Common myeloid progenitor, CD34-positive (primary cell): ENCODE results near the gene C1orf74.

Experiments used
- CTCF ChIA-PET: fragments of 350-600 bp; sonication (Branson Sonifier 250); formaldehyde crosslinking; loops from one replicate; lab custom pipeline; 2021; ENCODE audit warnings: antibody characterized with exemption; lab: Charles Lee
- POLR2A ChIA-PET: fragments of 350-600 bp; sonication (Branson Sonifier 250); formaldehyde crosslinking; loops from one replicate; lab custom pipeline; 2021; ENCODE audit warnings: antibody characterized with exemption; lab: Charles Lee
- DNase-seq, 3 donors: peaks; one replicate each; pipeline versions ENCODE4 v3.0.0 to v3.0.0-alpha.2; 2013
- H3K27ac ChIP-seq, 2 experiments: 1 replicate in 1 of 2; 2 replicates in 1 of 2; pipeline ENCODE4 v1.7.0; 2013; ENCODE audit warnings: inconsistent platforms in 2 of 2, low read length in 2 of 2, mild to moderate bottlenecking in 2 of 2, low read depth in 1 of 2, moderate library complexity in 1 of 2; ENCODE audit not compliant: severe bottlenecking in 2 of 2, insufficient read depth in 1 of 2, poor library complexity in 1 of 2
- H3K27me3 ChIP-seq, 5 experiments: replicated peaks in 2 of 5; 1 replicate in 3 of 5; 2 replicates in 2 of 5; pipeline versions ENCODE4 v1.6.1 to v1.7.0; 2013; ENCODE audit warnings: low read length in 4 of 5, mild to moderate bottlenecking in 2 of 5, moderate library complexity in 2 of 5, inconsistent platforms in 1 of 5; ENCODE audit not compliant: insufficient read depth in 5 of 5, control insufficient read depth in 4 of 5
- H3K36me3 ChIP-seq, 4 experiments: 1 replicate in 2 of 4; 2 replicates in 2 of 4; pipeline versions ENCODE4 v1.6.1 to v1.7.0; 2013; ENCODE audit warnings: low read length in 3 of 4, control low read depth in 1 of 4, mild to moderate bottlenecking in 1 of 4; ENCODE audit not compliant: control insufficient read depth in 4 of 4, insufficient read depth in 4 of 4
- H3K4me1 ChIP-seq, 4 experiments: 1 replicate in 3 of 4; 2 replicates in 1 of 4; pipeline versions ENCODE4 v1.6.1 to v1.7.1; 2013; ENCODE audit warnings: low read length in 3 of 4, mild to moderate bottlenecking in 3 of 4, control low read depth in 1 of 4, inconsistent platforms in 1 of 4, moderate library complexity in 1 of 4; ENCODE audit not compliant: control insufficient read depth in 4 of 4, insufficient read depth in 4 of 4; ENCODE audit errors: control extremely low read depth in 1 of 4
- H3K4me3 ChIP-seq, 7 experiments: 1 replicate in 4 of 7; 2 replicates in 3 of 7; pipeline versions ENCODE4 v1.5.1 to v1.7.0; 2013; ENCODE audit warnings: mild to moderate bottlenecking in 7 of 7, low read length in 6 of 7, moderate library complexity in 6 of 7, inconsistent platforms in 2 of 7, low read depth in 2 of 7, control low read depth in 1 of 7; ENCODE audit not compliant: insufficient read depth in 4 of 7, control insufficient read depth in 1 of 7; ENCODE audit errors: extremely low read depth in 1 of 7
- H3K9me3 ChIP-seq, 5 experiments: 1 replicate in 4 of 5; 2 replicates in 1 of 5; pipeline versions ENCODE4 v1.6.1 to v1.7.1; 2013; ENCODE audit warnings: low read length in 4 of 5, mild to moderate bottlenecking in 2 of 5, inconsistent platforms in 1 of 5, low read depth in 1 of 5, moderate library complexity in 1 of 5; ENCODE audit not compliant: control insufficient read depth in 4 of 5, insufficient read depth in 2 of 5; ENCODE audit errors: control extremely low read depth in 1 of 5
- WGBS: methylation state at CpG from one replicate; pipeline ENCODE4 v1.1.5; 2013; ENCODE audit not compliant: insufficient coverage; 5-methylcytosine and 5-hydroxymethylcytosine counted together

The C1orf74 gene

DNA sequence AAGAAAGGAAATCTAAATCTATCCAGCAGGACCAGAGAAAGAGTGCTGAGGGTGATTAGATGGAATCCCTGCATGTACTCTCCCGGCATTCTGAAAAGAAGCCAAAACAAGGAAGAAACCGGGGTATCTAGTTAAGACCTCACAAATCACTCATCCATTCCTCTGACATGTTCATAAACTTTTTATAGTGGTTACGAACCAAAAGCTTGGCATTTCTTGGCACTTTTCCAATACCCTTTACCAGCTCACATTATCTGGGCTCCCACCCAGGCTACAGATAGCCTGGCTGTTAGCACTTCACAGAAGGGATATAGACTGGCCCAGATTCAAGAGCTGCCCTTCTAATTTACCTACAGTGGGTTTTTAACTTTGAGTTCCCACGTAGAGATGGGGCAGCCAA, 1.8 kb upstream of the C1orf74 start:
- no peaks in the 10 kb centered on the region for H3K9me3 ChIP-seq
- H3K27ac ChIP-seq: no peak overlapping the region
- ChIA-PET POLR2A (no interaction called here), CTCF (interaction anchor here (0.7 kb wide), 1 partner anchor 37 kb away, joined by 3 read pairs; no protein-coding TSS in a partner anchor)
- peaks cover 2 to 19% (median 10%) of the 10 kb centered on the region in 4 experiments for H3K36me3 ChIP-seq
- DNase-seq: peak in 1 of 3 donors; percentile 42
- peaks cover 6 to 18% (median 11%) of the 10 kb centered on the region in 4 experiments for H3K4me1 ChIP-seq
- no peak overlapping the region for H3K4me3 ChIP-seq
- WGBS: 59% methylated on average over 2 of the region's 4 CpGs
- H3K27me3 ChIP-seq: peaks cover 0 to 5% (median 0%) of the 10 kb centered on the region in 5 experiments

DNA sequence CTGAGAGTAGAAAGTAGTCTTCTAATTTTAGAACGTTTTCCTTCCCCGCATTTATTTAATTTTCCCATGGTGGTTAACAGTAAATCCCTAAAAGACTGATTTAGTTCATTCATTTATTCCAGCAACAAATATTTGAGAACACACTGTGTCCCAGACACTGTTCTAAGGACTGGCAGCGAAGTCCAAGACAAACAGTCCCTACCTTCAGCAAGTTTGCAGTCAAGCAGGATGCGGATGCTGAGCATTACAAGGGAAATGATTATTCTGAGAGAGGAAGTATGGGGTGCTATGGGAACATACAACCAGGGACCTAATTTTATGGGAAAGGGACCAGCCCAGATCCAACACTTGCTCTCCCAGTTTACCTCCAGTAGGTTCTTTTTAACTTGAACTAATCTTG, 1.2 kb upstream of the C1orf74 start:
- H3K4me3 ChIP-seq: no peak overlapping the region
- peaks cover 2 to 24% (median 13%) of the 10 kb centered on the region in 4 experiments for H3K36me3 ChIP-seq
- H3K4me1 ChIP-seq: peaks cover 6 to 18% (median 11%) of the 10 kb centered on the region in 4 experiments
- peaks cover 0 to 5% (median 0%) of the 10 kb centered on the region in 5 experiments for H3K27me3 ChIP-seq
- 100% methylated on average over 2 of the region's 4 CpGs for WGBS
- ChIA-PET CTCF (interaction anchor here (1.3 to 1.6 kb wide), 3 partner anchors 16 to 42 kb away, joined by 3 to 4 read pairs (median 3); partner anchors contain the start of gene UTP25), POLR2A (no interaction called here)
- no peak for DNase-seq
- no peak overlapping the region for H3K27ac ChIP-seq
- no peaks in the 10 kb centered on the region for H3K9me3 ChIP-seq

DNA sequence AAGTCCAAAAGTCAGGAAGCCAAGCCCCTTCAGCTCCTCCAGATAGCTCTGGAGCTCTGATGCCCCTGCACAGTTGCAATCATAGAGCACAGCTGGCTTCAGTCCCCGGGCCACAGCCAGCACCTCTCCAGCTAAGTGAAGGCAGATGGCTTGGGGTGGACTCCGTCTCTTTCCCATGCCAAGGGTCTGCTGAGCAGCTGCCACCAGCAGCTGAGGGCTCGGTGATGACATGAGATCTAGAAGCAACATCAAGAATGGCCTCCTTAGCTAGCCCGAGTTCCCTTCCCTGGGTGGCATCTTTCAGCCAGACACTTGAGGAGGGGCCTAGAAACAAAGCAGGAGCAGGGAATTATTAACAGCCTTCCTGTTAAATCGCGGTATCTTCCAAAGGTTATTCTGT, 973 bp downstream of the C1orf74 start:
- Histone ChIP-seq H3K4me1 (peaks cover 6 to 18% (median 11%) of the 10 kb centered on the region in 4 experiments), H3K9me3 (no peaks in the 10 kb centered on the region), H3K27me3 (peaks cover 0 to 5% (median 0%) of the 10 kb centered on the region in 5 experiments), H3K27ac (no peak overlapping the region), H3K4me3 (peak overlapping the region in 5 of 7 experiments; percentile 78 to 98 (median 82)), H3K36me3 (peaks cover 6 to 45% (median 29%) of the 10 kb centered on the region in 4 experiments)
- ChIA-PET POLR2A (no interaction called here), CTCF (interaction anchor here (1.3 kb wide), 1 partner anchor 36 kb away, joined by 4 read pairs; no protein-coding TSS in a partner anchor)
- no peak for DNase-seq
- 89% methylated on average over 6 of the region's 6 CpGs for WGBS

DNA sequence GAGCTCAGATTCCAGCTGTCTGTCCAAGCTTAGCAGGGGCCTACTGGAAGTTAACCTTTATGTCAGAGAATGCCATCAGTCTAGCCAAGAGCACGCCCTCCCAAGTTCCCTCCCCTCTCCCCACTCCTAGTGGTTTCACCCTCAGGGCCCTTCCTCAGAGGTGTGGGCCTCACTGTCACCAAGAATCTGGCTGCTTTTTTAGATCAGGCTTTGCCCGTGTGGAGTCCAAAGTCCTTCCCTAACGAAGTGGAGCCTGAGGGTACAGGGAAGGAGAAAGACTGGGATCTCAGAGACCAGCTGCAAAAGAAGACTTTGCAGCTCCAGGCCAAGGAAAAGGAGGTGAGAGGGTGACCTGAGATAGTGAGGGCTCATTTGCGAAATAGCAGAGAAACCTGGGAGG, 4.1 kb downstream of the C1orf74 start:
- Histone ChIP-seq H3K27me3 (no peaks in the 10 kb centered on the region), H3K4me3 (no peak overlapping the region), H3K9me3 (no peaks in the 10 kb centered on the region), H3K27ac (no peak overlapping the region), H3K4me1 (peaks cover 6 to 18% (median 11%) of the 10 kb centered on the region in 4 experiments), H3K36me3 (peaks cover 24 to 73% (median 51%) of the 10 kb centered on the region in 4 experiments)
- ChIA-PET POLR2A (interaction anchor here (0.9 kb wide), 1 partner anchor 12 kb away, joined by 3 read pairs; no protein-coding TSS in a partner anchor), CTCF (interaction anchor here (1.0 to 1.3 kb wide), 3 partner anchors 12 to 86 kb away, joined by 3 to 4 read pairs (median 4); no protein-coding TSS in a partner anchor)
- DNase-seq: no peak
- 100% methylated on average over 2 of the region's 4 CpGs for WGBS

DNA sequence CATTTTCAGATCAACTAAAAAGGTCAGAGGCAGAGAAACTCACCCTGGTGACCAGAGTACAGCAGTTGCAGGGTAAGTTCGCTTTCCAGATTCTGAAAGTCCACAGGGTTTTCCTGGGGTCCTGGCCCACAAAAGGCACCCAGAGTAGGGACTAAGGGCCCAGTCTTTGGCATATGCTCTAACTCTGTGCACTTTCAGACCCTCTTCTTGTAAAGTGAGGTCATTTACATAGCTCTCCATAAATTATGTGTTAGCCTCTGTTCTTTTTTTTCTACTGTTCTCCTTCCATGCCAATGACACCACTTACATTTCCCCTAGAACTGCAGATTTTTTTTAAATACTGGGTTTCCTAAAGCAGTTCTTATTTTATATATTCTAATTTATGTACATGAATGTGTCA, 6.3 kb downstream of the C1orf74 start:
- CTCF ChIA-PET: interaction anchor here (0.8 to 1.0 kb wide), 2 partner anchors 8 to 10 kb away, joined by 3 read pairs; no protein-coding TSS in a partner anchor
- no peak for DNase-seq
- Histone ChIP-seq H3K27ac (no peak overlapping the region), H3K36me3 (peaks cover 30 to 86% (median 62%) of the 10 kb centered on the region in 4 experiments), H3K9me3 (no peaks in the 10 kb centered on the region), H3K4me1 (peaks cover 0 to 2% (median under 1%) of the 10 kb centered on the region in 4 experiments), H3K4me3 (no peak overlapping the region), H3K27me3 (no peaks in the 10 kb centered on the region)
- POLR2A ChIA-PET: no interaction called here
- WGBS: no CpG with 5 or more reads among the region's 1 CpG

DNA sequence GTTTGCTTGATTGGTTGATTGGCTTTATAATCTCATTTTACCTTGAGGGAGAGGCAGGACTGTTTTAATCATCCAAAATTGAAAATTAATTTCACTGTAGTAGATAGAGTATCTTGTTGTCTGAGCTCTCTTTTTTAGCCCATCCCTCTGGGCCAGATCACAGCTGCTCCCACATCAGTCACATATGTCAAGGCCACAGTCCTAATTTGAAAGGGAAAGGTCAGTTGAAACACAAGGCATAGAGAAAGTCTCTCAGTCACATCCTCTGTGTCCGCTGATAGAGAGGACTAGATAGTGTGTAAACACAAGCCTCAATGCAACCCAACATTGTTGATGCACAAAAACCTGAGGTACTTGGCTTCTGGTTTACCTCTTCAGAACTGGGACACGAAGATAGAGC, 6.8 kb downstream of the C1orf74 start:
- H3K27ac ChIP-seq: no peak overlapping the region
- POLR2A ChIA-PET: no interaction called here
- peaks cover 30 to 87% (median 63%) of the 10 kb centered on the region in 4 experiments for H3K36me3 ChIP-seq
- no peaks in the 10 kb centered on the region for H3K9me3 ChIP-seq
- no peak for DNase-seq
- WGBS: 100% methylated on average over 2 of the region's 2 CpGs
- no peaks in the 10 kb centered on the region for H3K27me3 ChIP-seq
- CTCF ChIA-PET: no interaction called here
- H3K4me1 ChIP-seq: peaks cover 0 to 2% (median under 1%) of the 10 kb centered on the region in 4 experiments
- no peak overlapping the region for H3K4me3 ChIP-seq

DNA sequence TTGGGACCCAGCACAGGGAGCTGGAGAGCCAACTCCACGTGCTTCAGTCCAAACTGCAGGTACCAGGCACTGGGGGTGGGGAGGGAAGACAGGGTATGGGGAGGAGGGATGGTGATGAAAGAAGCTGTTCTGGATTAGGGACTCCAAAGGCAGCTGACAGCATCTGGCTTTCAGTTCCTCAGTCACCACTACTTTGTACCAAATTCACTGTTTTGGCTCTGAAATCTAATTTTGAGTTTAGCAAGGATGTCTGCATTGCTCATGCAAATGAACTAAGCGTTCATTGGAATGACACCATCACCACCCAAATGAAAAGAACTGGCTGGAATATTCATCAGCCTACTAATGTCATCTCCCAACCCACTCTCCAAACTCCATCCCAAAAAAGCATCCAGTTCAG, 8.7 kb downstream of the C1orf74 start:
- DNase-seq: no peak
- Histone ChIP-seq H3K27me3 (no peaks in the 10 kb centered on the region), H3K9me3 (no peaks in the 10 kb centered on the region), H3K4me3 (no peak overlapping the region), H3K36me3 (peaks cover 28 to 70% (median 53%) of the 10 kb centered on the region in 4 experiments), H3K4me1 (peaks cover 0 to 20% (median 12%) of the 10 kb centered on the region in 4 experiments), H3K27ac (no peak overlapping the region)
- 100% methylated on average over 1 of the region's 2 CpGs for WGBS
- CTCF ChIA-PET: no interaction called here
- POLR2A ChIA-PET: no interaction called here
